ENCODE results near the gene NRTN. TPM values are rescaled to one million over a fixed set of nuclear protein-coding genes. Genes with fewer than 3 reads are reported as not detected.
A peak's percentile ranks its signal among the peaks of the same experiment; 100 is the strongest.

Gene NRTN
- total RNA-seq, 1 experiment from 2014 or later = 3.9 TPM

GRCh38 chr19:5789886-5790558, 14.8 kb upstream of the NRTN start:
- CTCF ChIA-PET = no interaction called here
- H3K4me3 ChIP-seq (ENCODE audit: low read length) = peak overlapping the region; percentile 78
- H3K36me3 ChIP-seq (ENCODE audit: low read depth, low read length) = peaks cover 42% of the 10 kb centered on the region
- TF ChIP-seq CTCF (conservative IDR thresholded peaks at IDR 0.05; ENCODE audit: low read depth, low read length) = no peak
- no peak for TF ChIP-seq EZH2phosphoT487 (IDR thresholded peaks at IDR 0.05; ENCODE audit: borderline replicate concordance, low read length)
- no peak for TF ChIP-seq EZH2 (IDR thresholded peaks at IDR 0.05; ENCODE audit: low read length, unreplicated experiment)
- H3K27ac ChIP-seq (ENCODE audit: low read length) = no peak overlapping the region
- no peaks in the 10 kb centered on the region for H3K9me2 ChIP-seq (replicated peaks; ENCODE audit: low read length)
- intact Hi-C loops (cut with micrococcal nuclease) = loop anchor here (10.0 kb wide), 1 partner anchor 105 kb away; the partner anchor contains the start of genes HSD11B1L and MICOS13
- H3K79me2 ChIP-seq (ENCODE audit: low read length) = peaks cover 15% of the 10 kb centered on the region
- no peaks in the 10 kb centered on the region for H3K27me3 ChIP-seq (ENCODE audit: low read length)
- no TSS peak for BruUV-seq (replicated peaks)
- H4K20me1 ChIP-seq (ENCODE audit: low read length) = 0 out of 2 replicates have a peak, but pooled peaks cover 4% of the 10 kb centered on the region
- POLR2A ChIA-PET (ENCODE audit: unreplicated experiment) = interaction anchor here (0.6 kb wide), 2 partner anchors 114 to 165 kb away, joined by 5 to 14 read pairs; partner anchors contain the start of gene NDUFA11
- H3K9me3 ChIP-seq (ENCODE audit: low read length) = no peaks in the 10 kb centered on the region
- DNase-seq (no peak), ATAC-seq (no peak)
- peak overlapping the region; percentile 96 for H3K9ac ChIP-seq (ENCODE audit: low read length)
- no peaks in the 10 kb centered on the region for H3F3A ChIP-seq (ENCODE audit: low read length, unreplicated experiment)
- H3K4me1 ChIP-seq (ENCODE audit: insufficient read depth, low read length) = peaks cover 8% of the 10 kb centered on the region
- peak overlapping the region; percentile 86 for H3K4me2 ChIP-seq (ENCODE audit: low read length)
- H2AFZ ChIP-seq (ENCODE audit: low read length) = no peak overlapping the region

- BruUV-seq (replicated peaks) = TSS peak; percentile 89
- Histone ChIP-seq H3K4me2 (ENCODE audit: low read length) (peak within 1 kb of the TSS; percentile 86), H3F3A (ENCODE audit: low read length, unreplicated experiment) (no peaks in the 10 kb centered on the region), H2AFZ (ENCODE audit: low read length) (peak within 1 kb of the TSS; percentile 82), H3K27me3 (ENCODE audit: low read length) (no peaks in the 10 kb centered on the region), H3K36me3 (ENCODE audit: low read depth, low read length) (peaks cover 37% of the 10 kb centered on the region), H3K4me1 (ENCODE audit: insufficient read depth, low read length) (peaks cover 8% of the 10 kb centered on the region), H3K9me3 (ENCODE audit: low read length) (no peaks in the 10 kb centered on the region), H3K9me2 (replicated peaks; ENCODE audit: low read length) (no peaks in the 10 kb centered on the region), H4K20me1 (ENCODE audit: low read length) (0 out of 2 replicates have a peak, but pooled peaks cover 4% of the 10 kb centered on the region), H3K9ac (ENCODE audit: low read length) (peak within 1 kb of the TSS; percentile 96), H3K4me3 (ENCODE audit: low read length) (peak within 1 kb of the TSS; percentile 78), H3K27ac (ENCODE audit: low read length) (peak within 1 kb of the TSS; percentile 91), H3K79me2 (ENCODE audit: low read length) (peaks cover 15% of the 10 kb centered on the region)
- ATAC-seq (peak; percentile 95), DNase-seq (peak; percentile 99)
- TF ChIP-seq EZH2 (IDR thresholded peaks at IDR 0.05; ENCODE audit: low read length, unreplicated experiment) (no peak), EZH2phosphoT487 (IDR thresholded peaks at IDR 0.05; ENCODE audit: borderline replicate concordance, low read length) (no peak), CTCF (conservative IDR thresholded peaks at IDR 0.05; ENCODE audit: low read depth, low read length) (no peak)
- ChIA-PET POLR2A (ENCODE audit: unreplicated experiment) (no interaction called here), CTCF (no interaction called here)
- intact Hi-C loops (cut with micrococcal nuclease) = loop anchor here (1.0 to 10.0 kb wide), 2 partner anchors 71 to 106 kb away; partner anchors contain the start of genes CATSPERD, HSD11B1L, LONP1 and MICOS13
Observed at GRCh38 chr19:5790559-5791520, 14.0 kb upstream of the NRTN start, which contains the start of gene DUS3L. Gene DUS3L, minus strand, starts transcription at chr19:5791163. Its CDS starts 22 bp downstream, at chr19:5791141.
